ENCODE measurements around the gene NCR2.
"Not testable (repeated sequence)": the region's sequence is repeated elsewhere in the genome, so short reads cannot be mapped to it uniquely, and the experiment has no call there.

The NCR2 gene

DNA sequence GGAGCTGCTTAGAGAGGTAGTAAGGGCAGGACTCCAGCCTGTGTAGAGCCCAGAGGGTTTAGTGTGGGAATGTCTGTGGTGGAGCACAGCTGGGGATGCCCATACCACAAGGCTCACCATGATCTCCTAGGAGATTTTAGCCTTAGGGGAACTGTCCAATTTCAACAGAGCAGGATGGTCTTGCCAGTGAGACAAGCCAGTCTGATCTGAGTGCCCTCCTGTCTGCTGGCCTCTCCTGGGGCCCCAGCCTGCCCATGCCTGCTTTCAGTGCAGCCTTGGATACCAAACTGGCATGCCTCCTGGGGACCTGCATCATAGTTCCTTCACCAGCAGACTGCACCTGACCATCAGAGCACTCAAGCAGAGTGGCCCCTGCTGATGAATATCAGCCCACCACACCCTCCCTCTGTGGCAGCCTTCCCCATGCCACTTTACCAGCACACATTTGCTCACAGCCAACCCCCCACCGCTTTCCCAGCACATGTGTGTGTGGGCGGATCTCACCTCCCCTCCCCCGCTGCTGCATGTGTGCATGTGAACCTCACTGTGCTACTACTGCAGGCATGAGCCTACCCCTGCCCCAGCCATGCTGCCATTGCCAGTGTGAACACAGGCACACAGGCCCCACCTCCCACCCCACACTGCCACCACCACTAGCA is 41.1 kb upstream of the NCR2 start:
- no peak for DNase-seq (ENCODE audit: low spot score)
- H3K27ac ChIP-seq, result no peak overlapping the region
- ChIA-PET CTCF (interaction anchor here (0.9 kb wide), 1 partner anchor 25 kb away, joined by 4 read pairs; no protein-coding TSS in a partner anchor), POLR2A (ENCODE audit: low non-redundant PET) (no interaction called here)
- TF ChIP-seq, protein P1, sequence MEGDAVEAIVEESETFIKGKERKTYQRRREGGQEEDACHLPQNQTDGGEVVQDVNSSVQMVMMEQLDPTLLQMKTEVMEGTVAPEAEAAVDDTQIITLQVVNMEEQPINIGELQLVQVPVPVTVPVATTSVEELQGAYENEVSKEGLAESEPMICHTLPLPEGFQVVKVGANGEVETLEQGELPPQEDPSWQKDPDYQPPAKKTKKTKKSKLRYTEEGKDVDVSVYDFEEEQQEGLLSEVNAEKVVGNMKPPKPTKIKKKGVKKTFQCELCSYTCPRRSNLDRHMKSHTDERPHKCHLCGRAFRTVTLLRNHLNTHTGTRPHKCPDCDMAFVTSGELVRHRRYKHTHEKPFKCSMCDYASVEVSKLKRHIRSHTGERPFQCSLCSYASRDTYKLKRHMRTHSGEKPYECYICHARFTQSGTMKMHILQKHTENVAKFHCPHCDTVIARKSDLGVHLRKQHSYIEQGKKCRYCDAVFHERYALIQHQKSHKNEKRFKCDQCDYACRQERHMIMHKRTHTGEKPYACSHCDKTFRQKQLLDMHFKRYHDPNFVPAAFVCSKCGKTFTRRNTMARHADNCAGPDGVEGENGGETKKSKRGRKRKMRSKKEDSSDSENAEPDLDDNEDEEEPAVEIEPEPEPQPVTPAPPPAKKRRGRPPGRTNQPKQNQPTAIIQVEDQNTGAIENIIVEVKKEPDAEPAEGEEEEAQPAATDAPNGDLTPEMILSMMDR (conservative IDR thresholded peaks at IDR 0.05; ENCODE audit: low read depth), result no peak

DNA sequence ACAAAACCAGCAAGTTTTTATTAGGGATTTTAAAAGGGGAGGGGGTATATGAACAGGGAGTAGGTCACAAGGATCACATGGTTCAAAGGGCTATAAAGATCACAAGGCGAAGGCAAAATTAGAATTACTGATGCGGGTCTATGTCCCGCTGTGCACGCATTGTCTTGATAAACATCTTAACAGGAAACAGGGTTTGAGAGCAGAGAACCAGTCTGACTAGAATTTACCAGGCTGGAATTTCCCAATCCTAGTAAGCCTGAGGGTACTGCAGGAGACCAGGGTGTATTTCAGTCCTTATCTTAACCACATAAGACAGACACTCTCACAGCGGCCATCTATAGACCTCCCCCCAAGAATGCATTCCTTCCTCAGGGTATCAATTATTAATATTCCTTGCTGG is 38.2 kb upstream of the NCR2 start:
- DNase-seq (ENCODE audit: low spot score); POLR2A ChIA-PET (ENCODE audit: low non-redundant PET): not testable (repeated sequence)
- CTCF ChIA-PET, result interaction anchor here (0.7 kb wide), 2 partner anchors 8 to 9 kb away, joined by 3 read pairs; no protein-coding TSS in a partner anchor

DNA sequence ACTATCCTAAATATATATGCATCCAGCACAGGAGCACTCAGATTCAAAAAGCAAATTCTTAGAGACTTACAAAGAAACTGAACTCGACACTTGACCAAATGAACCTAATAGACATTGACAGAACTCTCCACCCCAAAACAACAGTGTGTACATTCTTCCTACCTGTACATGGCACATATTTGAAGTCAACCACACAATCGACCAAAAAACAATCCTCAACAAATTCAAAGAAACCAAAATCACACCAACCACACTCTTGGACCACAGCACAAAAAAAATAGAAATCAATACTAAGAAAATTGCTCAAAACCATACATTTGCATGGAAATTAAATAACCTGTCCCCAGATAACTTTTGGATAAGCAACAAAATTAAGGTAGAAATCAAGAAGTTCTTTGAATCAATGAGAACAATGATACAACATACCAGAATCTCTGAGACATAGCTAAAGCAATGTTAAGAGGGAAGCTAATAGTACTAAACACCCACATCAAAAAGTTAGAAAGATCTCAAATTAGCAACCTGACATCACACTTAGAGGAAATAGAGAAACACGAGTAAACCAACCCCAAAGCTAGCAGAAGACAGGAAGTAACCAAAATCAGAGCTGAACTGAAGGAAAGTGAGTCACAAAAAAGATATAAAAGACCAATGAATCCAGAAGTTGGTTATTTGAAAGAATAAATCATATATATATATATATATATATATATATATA is 36.5 kb upstream of the NCR2 start:
- no peak for DNase-seq (ENCODE audit: low spot score)
- no peak overlapping the region for H3K27ac ChIP-seq
- POLR2A ChIA-PET (ENCODE audit: low non-redundant PET), result no interaction called here
- CTCF ChIA-PET, result no interaction called here
- TF ChIP-seq, protein P1 (conservative IDR thresholded peaks at IDR 0.05; ENCODE audit: low read depth), result no peak

More for the DNA sequence above, 38.2 kb upstream of the NCR2 start:
- H3K27ac ChIP-seq, result not testable (repeated sequence)

DNA sequence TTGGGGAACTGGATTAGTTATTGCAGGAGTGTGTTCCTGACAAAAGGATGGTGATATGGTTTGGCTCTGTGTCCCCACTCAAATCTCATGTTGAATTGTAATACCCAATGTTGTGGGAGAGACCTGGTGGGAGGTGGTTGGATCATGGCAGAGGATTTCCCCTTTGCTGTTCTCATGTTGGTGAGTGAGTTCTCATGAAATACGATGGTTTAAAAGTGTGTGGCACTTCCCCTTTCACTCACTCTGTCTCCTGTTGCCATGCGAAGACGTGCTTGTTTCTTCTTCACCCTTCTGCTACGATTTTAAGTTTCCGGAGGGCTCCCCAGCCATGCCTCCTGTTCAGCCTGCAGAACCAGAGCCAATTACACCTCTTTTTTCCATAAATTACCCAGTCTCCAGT is 32.8 kb upstream of the NCR2 start:
- ChIA-PET POLR2A (ENCODE audit: low non-redundant PET) (no interaction called here), CTCF (no interaction called here)
- no peak for DNase-seq (ENCODE audit: low spot score)
- TF ChIP-seq, protein P1 (conservative IDR thresholded peaks at IDR 0.05; ENCODE audit: low read depth), result no peak
- no peak overlapping the region for H3K27ac ChIP-seq

DNA sequence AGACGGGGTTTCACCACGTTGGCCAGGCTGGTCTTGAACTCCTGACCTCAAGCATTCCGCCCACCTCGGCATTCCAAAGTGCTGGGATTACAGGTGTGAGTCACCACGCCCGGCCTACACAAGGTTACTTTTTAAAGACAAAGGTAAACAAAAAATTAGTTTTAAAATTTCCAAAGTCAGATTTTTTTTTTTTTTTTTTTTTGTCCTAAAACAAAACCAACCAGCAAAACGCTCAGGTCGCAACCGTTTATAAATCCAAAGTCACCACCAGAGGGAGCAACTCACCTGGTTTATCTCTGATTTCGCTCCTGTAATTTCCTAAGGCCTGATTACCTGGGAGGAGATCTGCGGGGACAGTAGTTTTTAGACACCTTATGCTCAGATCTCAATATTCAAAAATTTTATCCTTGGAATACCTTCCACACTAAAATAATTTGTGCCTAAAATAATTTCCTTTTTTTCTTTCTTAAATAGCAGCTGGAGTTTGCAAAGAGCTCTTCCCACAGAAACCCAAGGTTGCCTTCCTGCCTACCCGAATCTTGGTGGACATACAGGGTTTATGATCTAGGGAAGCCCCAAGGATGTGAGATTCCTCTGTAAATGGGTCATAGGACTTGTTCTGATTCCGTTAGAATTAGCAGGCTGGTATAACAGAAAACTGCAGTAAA is 29.1 kb upstream of the NCR2 start:
- TF ChIP-seq, protein P1 (conservative IDR thresholded peaks at IDR 0.05; ENCODE audit: low read depth), result peak; percentile 65; the same call in 1 of the 2 replicates
- DNase-seq (ENCODE audit: low spot score), result peak; percentile 67
- CTCF ChIA-PET, result interaction anchor here (0.6 to 2.0 kb wide), 12 partner anchors 9 to 1729 kb away, joined by 3 to 12 read pairs (median 4); no protein-coding TSS in a partner anchor
- POLR2A ChIA-PET (ENCODE audit: low non-redundant PET), result no interaction called here
- H3K27ac ChIP-seq, result no peak overlapping the region

DNA sequence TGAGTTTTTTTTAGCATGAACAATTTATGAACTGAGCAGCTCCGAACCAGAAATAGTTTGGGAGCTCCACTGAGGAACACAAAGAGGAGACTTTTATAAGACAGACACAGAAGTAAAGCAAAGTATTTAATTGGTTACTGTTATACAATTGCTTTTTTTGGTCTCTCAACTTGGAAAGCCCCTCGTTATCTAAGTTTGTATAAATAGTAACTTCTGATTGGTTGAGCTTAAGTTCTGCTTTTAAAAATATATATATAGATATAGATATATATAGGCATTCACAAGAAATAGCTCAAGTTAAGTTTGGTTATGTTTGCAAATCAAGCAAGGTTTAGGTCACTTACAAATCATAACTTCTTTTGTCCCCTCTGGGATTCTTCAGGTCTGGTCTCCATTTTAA is 20.2 kb upstream of the NCR2 start:
- ChIA-PET CTCF (interaction anchor here (0.5 to 1.1 kb wide), 2 partner anchors 10 to 461 kb away, joined by 3 to 7 read pairs; no protein-coding TSS in a partner anchor), POLR2A (ENCODE audit: low non-redundant PET) (no interaction called here)
- TF ChIP-seq, protein P1 (conservative IDR thresholded peaks at IDR 0.05; ENCODE audit: low read depth), result no peak
- no peak for DNase-seq (ENCODE audit: low spot score)
- no peak overlapping the region for H3K27ac ChIP-seq

Measured in RWPE1 (cell line).